ENCODE data around the gene TOX3.

TOX3 gene

DNA sequence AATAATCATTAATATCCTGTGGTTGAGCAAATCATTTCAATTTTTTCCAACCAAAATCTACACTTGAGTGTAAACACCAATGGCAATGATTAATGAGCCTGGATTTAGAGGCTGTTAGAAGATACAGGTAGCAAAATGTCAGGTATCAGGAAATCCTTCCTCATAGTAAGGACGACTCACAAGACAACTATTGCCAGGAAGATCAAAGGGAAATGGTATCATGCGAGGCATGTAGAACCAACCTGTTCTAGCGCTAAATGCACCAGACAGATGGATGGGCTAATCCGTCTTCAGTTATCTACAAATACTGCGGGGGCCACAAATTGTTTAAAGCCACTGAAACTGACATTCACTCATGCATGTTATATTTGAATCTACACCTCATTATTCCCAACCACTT is 28.1 kb downstream of the TOX3 start:
- no peaks in the 10 kb centered on the region for H4K20me1 ChIP-seq (ENCODE audit: insufficient read depth, low read length)
- no peaks in the 10 kb centered on the region for H3K9me2 ChIP-seq (ENCODE audit: low read depth, low read length)
- no peak overlapping the region for H2AFZ ChIP-seq (ENCODE audit: low read length)
- H3K4me2 ChIP-seq (ENCODE audit: low read length) = no peak overlapping the region
- H3F3A ChIP-seq (ENCODE audit: insufficient read depth, low read length) = no peaks in the 10 kb centered on the region
- H3K27me3 ChIP-seq (ENCODE audit: insufficient read depth, low read length) = no peaks in the 10 kb centered on the region
- TF ChIP-seq EZH2 (IDR thresholded peaks at IDR 0.05; ENCODE audit: borderline replicate concordance, low read length) = no peak
- TF ChIP-seq, protein P1, sequence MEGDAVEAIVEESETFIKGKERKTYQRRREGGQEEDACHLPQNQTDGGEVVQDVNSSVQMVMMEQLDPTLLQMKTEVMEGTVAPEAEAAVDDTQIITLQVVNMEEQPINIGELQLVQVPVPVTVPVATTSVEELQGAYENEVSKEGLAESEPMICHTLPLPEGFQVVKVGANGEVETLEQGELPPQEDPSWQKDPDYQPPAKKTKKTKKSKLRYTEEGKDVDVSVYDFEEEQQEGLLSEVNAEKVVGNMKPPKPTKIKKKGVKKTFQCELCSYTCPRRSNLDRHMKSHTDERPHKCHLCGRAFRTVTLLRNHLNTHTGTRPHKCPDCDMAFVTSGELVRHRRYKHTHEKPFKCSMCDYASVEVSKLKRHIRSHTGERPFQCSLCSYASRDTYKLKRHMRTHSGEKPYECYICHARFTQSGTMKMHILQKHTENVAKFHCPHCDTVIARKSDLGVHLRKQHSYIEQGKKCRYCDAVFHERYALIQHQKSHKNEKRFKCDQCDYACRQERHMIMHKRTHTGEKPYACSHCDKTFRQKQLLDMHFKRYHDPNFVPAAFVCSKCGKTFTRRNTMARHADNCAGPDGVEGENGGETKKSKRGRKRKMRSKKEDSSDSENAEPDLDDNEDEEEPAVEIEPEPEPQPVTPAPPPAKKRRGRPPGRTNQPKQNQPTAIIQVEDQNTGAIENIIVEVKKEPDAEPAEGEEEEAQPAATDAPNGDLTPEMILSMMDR (IDR thresholded peaks at IDR 0.05; ENCODE audit: low read length) = no peak
- H3K79me2 ChIP-seq (ENCODE audit: insufficient read depth, low read length) = no peaks in the 10 kb centered on the region
- no peaks in the 10 kb centered on the region for H3K36me3 ChIP-seq (ENCODE audit: insufficient read depth, low read length)
- no peak overlapping the region for H3K9ac ChIP-seq (ENCODE audit: low read length)
- H3K9me3 ChIP-seq (ENCODE audit: low read length) = no peaks in the 10 kb centered on the region
- no peaks in the 10 kb centered on the region for H3K4me1 ChIP-seq (ENCODE audit: insufficient read depth, low read length, severe bottlenecking)
- no peak overlapping the region for H3K27ac ChIP-seq (ENCODE audit: low read depth, low read length, poor library complexity, severe bottlenecking)
- H3K4me3 ChIP-seq (ENCODE audit: low read depth, low read length, poor library complexity, severe bottlenecking) = no peak overlapping the region

DNA sequence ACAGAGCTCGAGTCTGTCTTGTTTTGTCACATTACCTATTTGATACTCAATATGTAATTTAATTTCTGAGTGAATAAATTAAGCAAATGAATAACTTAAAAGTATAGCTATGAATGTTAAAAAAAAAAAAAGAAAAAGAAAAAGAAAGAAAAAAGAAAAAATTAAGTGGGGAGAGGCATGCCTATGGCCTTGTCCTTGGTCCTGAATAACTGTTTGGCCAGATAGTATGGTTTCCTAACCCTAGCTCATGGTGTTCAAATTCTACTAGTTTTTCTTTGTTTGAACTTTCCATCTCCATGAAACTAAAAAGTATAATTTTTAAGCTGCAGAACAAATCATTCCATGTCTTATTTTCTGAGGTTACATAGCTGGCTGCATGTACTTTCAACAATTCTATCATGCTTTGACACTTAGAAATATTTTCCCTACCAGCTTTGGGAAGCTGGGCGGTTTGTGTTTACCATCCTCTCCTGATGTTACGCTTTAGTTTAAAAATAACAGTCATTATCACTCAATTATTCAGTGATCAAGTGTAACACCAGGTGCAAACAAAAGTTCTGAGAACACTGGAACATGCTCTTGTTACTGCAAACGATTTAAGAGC is 31.8 kb downstream of the TOX3 start:
- Histone ChIP-seq H3K4me2 (ENCODE audit: low read length) (no peak overlapping the region), H2AFZ (ENCODE audit: low read length) (no peak overlapping the region), H3K79me2 (ENCODE audit: insufficient read depth, low read length) (no peaks in the 10 kb centered on the region), H3K4me3 (ENCODE audit: low read depth, low read length, poor library complexity, severe bottlenecking) (no peak overlapping the region), H3F3A (ENCODE audit: insufficient read depth, low read length) (no peaks in the 10 kb centered on the region), H3K4me1 (ENCODE audit: insufficient read depth, low read length, severe bottlenecking) (no peaks in the 10 kb centered on the region), H3K27me3 (ENCODE audit: insufficient read depth, low read length) (no peaks in the 10 kb centered on the region), H3K9me3 (ENCODE audit: low read length) (no peaks in the 10 kb centered on the region), H3K36me3 (ENCODE audit: insufficient read depth, low read length) (no peaks in the 10 kb centered on the region), H4K20me1 (ENCODE audit: insufficient read depth, low read length) (no peaks in the 10 kb centered on the region), H3K9ac (ENCODE audit: low read length) (no peak overlapping the region), H3K9me2 (ENCODE audit: low read depth, low read length) (no peaks in the 10 kb centered on the region), H3K27ac (ENCODE audit: low read depth, low read length, poor library complexity, severe bottlenecking) (no peak overlapping the region)
- TF ChIP-seq, protein P1 (IDR thresholded peaks at IDR 0.05; ENCODE audit: low read length) = no peak
- TF ChIP-seq EZH2 (IDR thresholded peaks at IDR 0.05; ENCODE audit: borderline replicate concordance, low read length) = no peak

DNA sequence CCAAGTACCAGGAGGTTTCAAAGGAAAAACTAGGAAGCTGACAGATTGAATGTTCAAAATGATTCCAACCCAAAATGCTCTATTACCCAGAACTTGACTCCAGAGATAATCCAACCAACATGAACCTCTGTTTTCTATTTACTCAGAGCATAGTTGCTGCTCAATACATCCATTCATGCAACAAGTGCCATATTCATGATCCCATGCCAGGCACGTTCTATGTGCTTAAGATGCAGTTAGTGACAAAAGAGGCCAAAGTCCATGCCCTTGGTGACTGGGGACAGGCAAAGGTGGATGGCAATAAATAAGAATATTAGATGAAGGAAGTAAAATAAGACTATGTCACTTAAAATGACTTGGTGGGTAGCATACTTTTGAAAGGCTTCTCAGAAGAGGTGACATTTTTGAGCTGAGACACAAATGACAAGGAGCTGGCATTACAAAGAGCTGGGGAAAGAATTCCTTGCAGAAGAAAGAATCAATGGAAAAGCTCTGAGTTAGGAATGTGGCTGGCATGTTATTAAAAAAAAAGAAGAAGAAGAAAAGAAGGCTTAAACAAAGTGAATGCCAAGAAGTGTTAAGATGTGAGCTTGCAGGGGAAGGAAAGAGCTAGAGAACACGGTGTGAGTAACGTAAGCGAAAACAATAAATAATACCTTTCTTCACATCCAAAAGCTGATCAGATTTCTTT is 34.5 kb downstream of the TOX3 start:
- Histone ChIP-seq H3K27me3 (ENCODE audit: insufficient read depth, low read length) (no peaks in the 10 kb centered on the region), H3K9me2 (ENCODE audit: low read depth, low read length) (no peaks in the 10 kb centered on the region), H2AFZ (ENCODE audit: low read length) (no peak overlapping the region), H3K9me3 (ENCODE audit: low read length) (no peaks in the 10 kb centered on the region), H3K27ac (ENCODE audit: low read depth, low read length, poor library complexity, severe bottlenecking) (no peak overlapping the region), H3F3A (ENCODE audit: insufficient read depth, low read length) (no peaks in the 10 kb centered on the region), H3K79me2 (ENCODE audit: insufficient read depth, low read length) (no peaks in the 10 kb centered on the region), H3K4me2 (ENCODE audit: low read length) (no peak overlapping the region), H3K4me3 (ENCODE audit: low read depth, low read length, poor library complexity, severe bottlenecking) (no peak overlapping the region), H3K4me1 (ENCODE audit: insufficient read depth, low read length, severe bottlenecking) (no peaks in the 10 kb centered on the region), H3K9ac (ENCODE audit: low read length) (no peak overlapping the region), H3K36me3 (ENCODE audit: insufficient read depth, low read length) (no peaks in the 10 kb centered on the region), H4K20me1 (ENCODE audit: insufficient read depth, low read length) (no peaks in the 10 kb centered on the region)
- no peak for TF ChIP-seq EZH2 (IDR thresholded peaks at IDR 0.05; ENCODE audit: borderline replicate concordance, low read length)
- TF ChIP-seq, protein P1 (IDR thresholded peaks at IDR 0.05; ENCODE audit: low read length) = no peak

Measured in OCI-LY1 (cell line).